Stimulated activated CD8-positive, alpha-beta memory T cell treated with anti-CD3 and anti-CD28 coated beads, Interleukin-2, amount 100 ng/mL, for 48 hours (primary cell): ENCODE data around the gene YBX1.
"Not testable (repeated sequence)": the region's sequence is repeated elsewhere in the genome, so short reads cannot be mapped to it uniquely, and the experiment has no call there.

Experiments
- DNase-seq, 2 donors: peaks; one replicate each; pipeline ENCODE4 v3.0.0-alpha.2; 2020; ENCODE audit warnings: low read depth in 2 of 2

Gene YBX1

GRCh38 chr1:42681741-42682483 lies at the start of gene YBX1:
Gene YBX1, plus strand, starts transcription at chr1:42682418. Its CDS starts 148 bp downstream, at chr1:42682566.
- DNase-seq, result peak; percentile 86 to 89

GRCh38 chr1:42639116-42639515 lies 43.1 kb upstream of the YBX1 start:
- no peak for DNase-seq

- no peak for DNase-seq
Observed at GRCh38 chr1:42646056-42646455, 36.2 kb upstream of the YBX1 start.

GRCh38 chr1:42657201-42657600 lies 25.0 kb upstream of the YBX1 start:
- DNase-seq, result no peak

GRCh38 chr1:42657981-42658876 lies 24.0 kb upstream of the YBX1 start, which contains the start of gene PPIH:
Gene PPIH, plus strand, starts transcription at chr1:42658423. Its CDS starts 24 bp downstream, at chr1:42658447.
- DNase-seq, result peak; percentile 92 to 94

GRCh38 chr1:42658877-42659337 lies 23.3 kb upstream of the YBX1 start:
- no peak for DNase-seq

- no peak for DNase-seq
Observed at GRCh38 chr1:42660907-42661500, 21.2 kb upstream of the YBX1 start.

- DNase-seq, result no peak
Observed at GRCh38 chr1:42669936-42670335, 12.3 kb upstream of the YBX1 start.

- no peak for DNase-seq
Observed at GRCh38 chr1:42670425-42670824, 11.8 kb upstream of the YBX1 start.

GRCh38 chr1:42674214-42674613 lies 8.0 kb upstream of the YBX1 start:
- no peak for DNase-seq

GRCh38 chr1:42674682-42675081 lies 7.5 kb upstream of the YBX1 start:
- no peak for DNase-seq

GRCh38 chr1:42675467-42675866 lies 6.8 kb upstream of the YBX1 start:
- DNase-seq, result no peak

- no peak for DNase-seq
Observed at GRCh38 chr1:42676534-42677087, 5.6 kb upstream of the YBX1 start.

GRCh38 chr1:42679364-42679983 lies 2.7 kb upstream of the YBX1 start:
- DNase-seq, result no peak

- no peak for DNase-seq
Observed at GRCh38 chr1:42680055-42680454, 2.2 kb upstream of the YBX1 start.

- DNase-seq, result no peak
Observed at GRCh38 chr1:42680921-42681683, 1.1 kb upstream of the YBX1 start.

- not testable (repeated sequence) for DNase-seq
Observed at GRCh38 chr1:42682484-42682738, 193 bp downstream of the YBX1 start.

- DNase-seq, result peak; percentile 48 to 55
Observed at GRCh38 chr1:42682739-42683531, 717 bp downstream of the YBX1 start.

- no peak for DNase-seq
Observed at GRCh38 chr1:42684139-42684538, 1.9 kb downstream of the YBX1 start.

- DNase-seq, result no peak
Observed at GRCh38 chr1:42686418-42686817, 4.2 kb downstream of the YBX1 start.
